DOHH2 (cell line): ENCODE results near the gene PCDH17.

Experiments
- H3F3A ChIP-seq: fragments of 200-600 bp; sonication (generic), shearing (Covaris generic); 2 replicates; pipeline ENCODE4 v1.6.0; 2016; ENCODE audit warnings: antibody characterized with exemption, mild to moderate bottlenecking; ENCODE audit not compliant: control insufficient read depth, insufficient read depth
- H3K27ac ChIP-seq: fragments of 200-600 bp; sonication (generic); 2 replicates; pipeline ENCODE4 v1.5.1; 2014; ENCODE audit warnings: low read depth, mild to moderate bottlenecking, low read length, moderate library complexity
- H3K27me3 ChIP-seq: fragments of 200-600 bp; sonication (generic); 2 replicates; pipeline ENCODE4 v1.6.1; 2014; ENCODE audit warnings: mild to moderate bottlenecking, low read length, mixed read lengths; ENCODE audit not compliant: control insufficient read depth
- H3K36me3 ChIP-seq: fragments of 200-600 bp; sonication (generic); 2 replicates; pipeline ENCODE4 v1.6.1; 2014; ENCODE audit warnings: mild to moderate bottlenecking, low read length, moderate library complexity, mixed read lengths; ENCODE audit not compliant: control insufficient read depth
- H3K4me1 ChIP-seq: fragments of 200-600 bp; sonication (generic); 2 replicates; pipeline ENCODE4 v1.6.1; 2014; ENCODE audit warnings: mild to moderate bottlenecking, low read length, mixed read lengths; ENCODE audit not compliant: control insufficient read depth
- H3K4me2 ChIP-seq: fragments of 200-600 bp; sonication (generic); 2 replicates; pipeline ENCODE4 v1.6.0; 2014; ENCODE audit warnings: mild to moderate bottlenecking, low read length, moderate library complexity
- H3K4me3 ChIP-seq: fragments of 200-600 bp; sonication (generic); 2 replicates; pipeline ENCODE4 v1.5.1; 2014; ENCODE audit warnings: mild to moderate bottlenecking, low read length, mixed read lengths
- H3K79me2 ChIP-seq: fragments of 200-600 bp; sonication (generic); 2 replicates; pipeline ENCODE4 v1.6.1; 2014; ENCODE audit warnings: mild to moderate bottlenecking, low read length, mixed read lengths; ENCODE audit not compliant: control insufficient read depth
- H3K9me2 ChIP-seq: fragments of 200-600 bp; sonication (generic); replicated peaks from 2 replicates; pipeline ENCODE4 v1.6.1; 2014; ENCODE audit warnings: mild to moderate bottlenecking, low read length, mixed read lengths; ENCODE audit not compliant: control insufficient read depth
- H3K9me3 ChIP-seq: fragments of 200-600 bp; sonication (generic); 2 replicates; pipeline ENCODE4 v1.6.1; 2014; ENCODE audit warnings: antibody characterized with exemption, low read length, mixed read lengths; ENCODE audit not compliant: control insufficient read depth, insufficient read depth
- H4K20me1 ChIP-seq: fragments of 200-600 bp; sonication (generic); 2 replicates; pipeline ENCODE4 v1.6.0; 2014; ENCODE audit warnings: low read depth, mild to moderate bottlenecking, antibody characterized with exemption, low read length, moderate library complexity; ENCODE audit not compliant: control insufficient read depth, insufficient read depth
- CTCF ChIP-seq: fragments of 200-600 bp; sonication (generic); IDR thresholded peaks from one replicate; pipeline ENCODE4 v1.5.1; 2014; ENCODE audit warnings: antibody characterized with exemption, mild to moderate bottlenecking, low read depth, low read length; ENCODE audit not compliant: poor library complexity, severe bottlenecking
- EZH2phosphoT487 ChIP-seq: fragments of 200-600 bp; sonication (generic); IDR thresholded peaks from 2 replicates; pipeline ENCODE4 v1.6.1; 2017; ENCODE audit warnings: borderline replicate concordance, mild to moderate bottlenecking, antibody characterized with exemption, low read length, moderate library complexity, mixed read lengths

PCDH17 gene

GRCh38 chr13:57763689-57764088, 132.1 kb downstream of the PCDH17 start:
- H3K9me3 ChIP-seq: no peaks in the 10 kb centered on the region
- H3K36me3 ChIP-seq: no peaks in the 10 kb centered on the region
- H4K20me1 ChIP-seq: no peaks in the 10 kb centered on the region
- no peak overlapping the region for H3K4me2 ChIP-seq
- no peak for TF ChIP-seq EZH2phosphoT487
- TF ChIP-seq CTCF: no peak
- no peak overlapping the region for H3K27ac ChIP-seq
- no peaks in the 10 kb centered on the region for H3K27me3 ChIP-seq
- H3K79me2 ChIP-seq: no peaks in the 10 kb centered on the region
- no peaks in the 10 kb centered on the region for H3K4me1 ChIP-seq
- H3K9me2 ChIP-seq: no peaks in the 10 kb centered on the region
- no peaks in the 10 kb centered on the region for H3F3A ChIP-seq
- no peak overlapping the region for H3K4me3 ChIP-seq
